Parathyroid adenoma (tissue), 2 donors: ENCODE data around the gene TMEM150B.

Experiments used
- H2AFZ ChIP-seq: fragments of 300-600 bp; sonication (generic); one replicate; pipeline ENCODE4 v1.7.0; 2017; ENCODE audit warnings: antibody characterized with exemption, mild to moderate bottlenecking
- H3K27ac ChIP-seq: fragments of 300-600 bp; sonication (generic); one replicate; pipeline ENCODE4 v1.7.0; 2017
- H3K27me3 ChIP-seq: fragments of 300-600 bp; sonication (generic); one replicate; pipeline ENCODE4 v1.7.0; 2017; ENCODE audit warnings: low read length; ENCODE audit not compliant: control insufficient read depth, insufficient read depth
- H3K36me3 ChIP-seq: fragments of 300-600 bp; sonication (generic); one replicate; pipeline ENCODE4 v1.7.0; 2017; ENCODE audit warnings: low read length; ENCODE audit not compliant: control insufficient read depth, insufficient read depth
- H3K4me1 ChIP-seq: fragments of 300-600 bp; sonication (generic); one replicate; pipeline ENCODE4 v1.7.0; 2017; ENCODE audit warnings: control low read depth
- H3K4me2 ChIP-seq: fragments of 300-600 bp; sonication (generic); one replicate; pipeline ENCODE4 v1.7.0; 2017; ENCODE audit warnings: low read length
- H3K4me3 ChIP-seq: fragments of 300-600 bp; sonication (generic); one replicate; pipeline ENCODE4 v1.7.0; 2017; ENCODE audit warnings: low read depth, low read length
- H3K79me2 ChIP-seq: fragments of 300-600 bp; sonication (generic); one replicate; pipeline ENCODE4 v1.7.0; 2017; ENCODE audit warnings: control low read depth
- H3K9ac ChIP-seq: fragments of 300-600 bp; sonication (generic); one replicate; pipeline ENCODE4 v1.7.0; 2017; ENCODE audit warnings: mild to moderate bottlenecking
- H3K9me3 ChIP-seq: fragments of 300-600 bp; sonication (generic); one replicate; pipeline ENCODE4 v1.7.0; 2017; ENCODE audit warnings: low read length; ENCODE audit not compliant: control insufficient read depth
- TF ChIP-seq, protein P1 (sequence below): fragments of 300-600 bp; sonication (generic); IDR thresholded peaks from one replicate; pipeline ENCODE4 v1.7.0; 2017; ENCODE audit warnings: antibody characterized with exemption, mild to moderate bottlenecking
- donor health status: primary hyperparathyroidism.

The TMEM150B gene

DNA sequence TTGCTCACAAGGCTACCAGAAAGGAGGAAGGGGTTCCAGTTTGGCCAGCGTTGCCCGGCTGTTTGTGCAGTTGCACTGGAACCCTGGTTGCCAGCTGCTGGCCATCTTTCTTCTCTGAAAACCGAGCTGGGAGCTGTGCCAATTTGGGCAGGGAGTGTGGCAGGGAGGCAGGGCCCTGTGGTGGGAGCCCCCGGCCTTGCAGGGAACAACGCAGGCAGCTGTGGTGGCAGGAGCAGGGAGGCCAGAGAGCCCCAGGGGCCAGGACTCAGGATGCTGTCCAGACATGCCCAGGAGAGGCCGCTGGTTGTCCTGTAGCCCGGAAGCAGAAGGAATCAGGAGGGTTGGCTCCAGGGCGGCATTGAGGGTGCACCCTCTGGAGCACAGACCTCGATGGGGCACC lies 19.3 kb upstream of the TMEM150B start:
- no peaks in the 10 kb centered on the region for H3K9me3 ChIP-seq
- H3K36me3 ChIP-seq, result no peaks in the 10 kb centered on the region
- TF ChIP-seq, protein P1, sequence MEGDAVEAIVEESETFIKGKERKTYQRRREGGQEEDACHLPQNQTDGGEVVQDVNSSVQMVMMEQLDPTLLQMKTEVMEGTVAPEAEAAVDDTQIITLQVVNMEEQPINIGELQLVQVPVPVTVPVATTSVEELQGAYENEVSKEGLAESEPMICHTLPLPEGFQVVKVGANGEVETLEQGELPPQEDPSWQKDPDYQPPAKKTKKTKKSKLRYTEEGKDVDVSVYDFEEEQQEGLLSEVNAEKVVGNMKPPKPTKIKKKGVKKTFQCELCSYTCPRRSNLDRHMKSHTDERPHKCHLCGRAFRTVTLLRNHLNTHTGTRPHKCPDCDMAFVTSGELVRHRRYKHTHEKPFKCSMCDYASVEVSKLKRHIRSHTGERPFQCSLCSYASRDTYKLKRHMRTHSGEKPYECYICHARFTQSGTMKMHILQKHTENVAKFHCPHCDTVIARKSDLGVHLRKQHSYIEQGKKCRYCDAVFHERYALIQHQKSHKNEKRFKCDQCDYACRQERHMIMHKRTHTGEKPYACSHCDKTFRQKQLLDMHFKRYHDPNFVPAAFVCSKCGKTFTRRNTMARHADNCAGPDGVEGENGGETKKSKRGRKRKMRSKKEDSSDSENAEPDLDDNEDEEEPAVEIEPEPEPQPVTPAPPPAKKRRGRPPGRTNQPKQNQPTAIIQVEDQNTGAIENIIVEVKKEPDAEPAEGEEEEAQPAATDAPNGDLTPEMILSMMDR, result no peak
- H3K27me3 ChIP-seq, result no peaks in the 10 kb centered on the region
- no peak overlapping the region for H3K9ac ChIP-seq
- H2AFZ ChIP-seq, result no peak overlapping the region
- no peak overlapping the region for H3K4me3 ChIP-seq
- H3K79me2 ChIP-seq, result peaks cover 4% of the 10 kb centered on the region
- no peaks in the 10 kb centered on the region for H3K4me1 ChIP-seq
- no peak overlapping the region for H3K27ac ChIP-seq
- H3K4me2 ChIP-seq, result no peak overlapping the region

DNA sequence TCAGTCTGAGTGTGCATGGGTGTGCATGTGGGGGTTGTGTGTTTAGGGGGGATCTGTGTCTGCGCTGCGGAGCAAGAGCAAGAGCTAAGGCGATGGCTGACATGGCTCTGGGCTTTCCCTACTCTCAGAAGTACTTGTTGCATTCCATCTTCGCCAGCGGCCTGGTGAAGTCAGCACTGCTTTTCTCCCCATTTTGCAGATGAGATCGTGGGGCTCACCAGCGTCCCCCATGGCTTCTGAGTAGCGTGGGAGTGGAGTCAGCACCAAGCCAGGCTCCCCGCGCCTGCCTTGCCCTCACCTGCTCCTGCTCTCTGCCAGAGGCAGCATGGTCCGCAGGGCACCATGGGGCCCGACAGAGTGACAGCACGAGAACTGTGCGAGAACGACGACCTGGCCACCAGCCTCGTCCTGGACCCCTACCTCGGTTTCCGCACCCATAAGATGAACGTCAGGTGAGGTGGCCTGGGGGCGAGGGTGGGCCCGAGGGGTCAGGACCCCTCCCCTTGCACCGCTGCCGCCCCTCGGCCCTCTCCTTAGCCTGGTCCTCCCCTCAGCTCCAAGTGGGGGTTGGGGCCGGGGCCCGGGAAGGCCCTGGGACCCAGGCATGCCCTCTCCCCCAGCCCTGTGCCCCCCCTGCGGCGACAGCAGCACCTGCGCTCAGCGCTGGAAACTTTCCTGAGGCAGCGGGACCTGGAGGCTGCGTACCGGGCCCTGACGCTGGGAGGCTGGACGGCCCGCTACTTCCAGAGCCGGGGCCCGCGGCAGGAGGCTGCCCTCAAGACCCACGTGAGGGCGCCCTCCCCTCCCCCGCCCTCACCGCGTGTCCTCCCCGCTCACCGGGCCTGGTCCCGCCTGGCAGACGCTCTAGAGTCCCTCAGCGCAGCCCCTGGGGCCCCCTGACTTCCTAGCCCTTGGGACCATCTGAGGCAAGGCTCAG lies 16.7 kb upstream of the TMEM150B start:
- TF ChIP-seq, protein P1, result no peak
- Histone ChIP-seq H3K27ac (no peak overlapping the region), H2AFZ (no peak overlapping the region), H3K9ac (no peak overlapping the region), H3K4me1 (peaks cover 7% of the 10 kb centered on the region), H3K4me3 (no peak overlapping the region), H3K9me3 (no peaks in the 10 kb centered on the region), H3K36me3 (no peaks in the 10 kb centered on the region), H3K4me2 (no peak overlapping the region), H3K79me2 (peaks cover 4% of the 10 kb centered on the region), H3K27me3 (no peaks in the 10 kb centered on the region)

DNA sequence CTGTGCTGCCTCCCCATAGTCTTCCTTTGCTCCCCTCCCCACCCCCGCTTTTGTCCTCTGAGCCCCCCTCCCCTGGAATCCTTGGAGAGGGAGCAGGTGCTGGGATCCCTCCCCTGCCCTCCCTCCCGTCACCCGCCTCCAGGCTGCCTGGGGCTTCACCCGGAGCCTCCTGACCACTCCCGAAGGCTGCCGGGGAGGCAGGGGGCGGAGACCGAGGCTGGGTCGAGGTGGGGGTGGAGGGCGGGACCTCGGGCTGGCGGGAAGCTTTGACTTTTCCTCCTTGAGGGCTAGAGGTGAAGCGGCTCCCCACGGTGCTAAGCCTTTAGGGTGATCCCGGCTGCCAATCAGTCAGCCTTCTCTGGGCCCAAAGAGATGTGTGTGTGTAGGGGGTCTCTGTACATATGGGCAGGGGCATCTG lies 16.0 kb upstream of the TMEM150B start:
- peaks cover 7% of the 10 kb centered on the region for H3K4me1 ChIP-seq
- TF ChIP-seq, protein P1, result no peak
- no peak overlapping the region for H3K27ac ChIP-seq
- H3K79me2 ChIP-seq, result peaks cover 4% of the 10 kb centered on the region
- no peaks in the 10 kb centered on the region for H3K27me3 ChIP-seq
- no peaks in the 10 kb centered on the region for H3K9me3 ChIP-seq
- no peak overlapping the region for H3K9ac ChIP-seq
- H3K36me3 ChIP-seq, result no peaks in the 10 kb centered on the region
- no peak overlapping the region for H2AFZ ChIP-seq
- peak overlapping the region; percentile 96 for H3K4me3 ChIP-seq
- H3K4me2 ChIP-seq, result peak overlapping the region; percentile 95

DNA sequence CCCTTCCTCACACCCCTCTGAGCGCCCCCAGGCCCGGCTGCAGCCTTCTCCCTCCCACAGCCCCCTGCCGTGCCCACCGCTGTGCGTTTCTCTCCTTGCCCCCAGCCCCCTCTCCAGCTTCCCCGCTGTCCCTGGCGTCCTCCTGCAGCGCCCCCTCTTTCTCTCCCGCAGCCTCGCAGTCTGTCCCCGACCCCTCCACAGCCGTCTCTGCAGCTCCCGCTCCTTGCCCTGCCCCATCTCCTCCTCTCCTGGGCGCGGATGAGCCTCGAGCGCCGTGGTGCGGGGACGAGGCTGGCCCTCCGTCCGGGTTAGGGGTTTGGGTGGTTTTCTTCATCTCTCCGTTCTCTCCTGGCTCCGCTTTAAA lies 15.6 kb upstream of the TMEM150B start:
- H3K36me3 ChIP-seq, result no peaks in the 10 kb centered on the region
- no peaks in the 10 kb centered on the region for H3K9me3 ChIP-seq
- peak overlapping the region; percentile 13 for H3K9ac ChIP-seq
- H3K4me2 ChIP-seq, result peak overlapping the region; percentile 95
- TF ChIP-seq, protein P1, result peak; percentile 11
- H2AFZ ChIP-seq, result no peak overlapping the region
- H3K4me1 ChIP-seq, result peaks cover 7% of the 10 kb centered on the region
- H3K27me3 ChIP-seq, result no peaks in the 10 kb centered on the region
- peak overlapping the region; percentile 96 for H3K4me3 ChIP-seq
- H3K79me2 ChIP-seq, result peaks cover 4% of the 10 kb centered on the region
- no peak overlapping the region for H3K27ac ChIP-seq
